ENCODE data around the gene COL13A1.
A peak's percentile ranks its signal among the peaks of the same experiment; 100 is the strongest.

COL13A1 gene

GRCh38 chr10:69944761-69945160, 143.1 kb downstream of the COL13A1 start:
- DNase-seq (ENCODE audit: low read depth) = no peak

- peak; percentile 38 for DNase-seq (ENCODE audit: low read depth)
Measured at GRCh38 chr10:69948261-69948660, 146.6 kb downstream of the COL13A1 start.

DNA sequence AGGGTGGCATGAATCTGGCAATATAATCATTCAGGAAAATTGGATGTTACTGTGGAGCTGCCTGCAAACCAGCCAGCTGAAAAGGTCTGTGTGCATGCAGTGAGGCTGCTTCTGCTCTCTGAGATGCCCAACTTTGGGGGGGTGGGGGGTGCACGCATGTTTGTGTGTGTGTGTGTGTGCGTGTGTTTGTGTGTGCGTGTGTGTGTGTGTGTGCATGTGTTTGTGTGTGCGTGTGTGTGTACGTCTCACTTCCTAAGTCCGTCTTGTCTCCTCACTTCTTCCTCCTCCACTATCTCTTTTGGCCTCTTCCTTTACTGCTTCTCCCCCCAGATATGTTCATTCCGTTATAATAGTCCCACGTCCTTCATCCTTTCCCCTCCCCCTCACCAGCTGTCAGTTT, 148.1 kb downstream of the COL13A1 start:
- no peak for DNase-seq (ENCODE audit: low read depth)

DNA sequence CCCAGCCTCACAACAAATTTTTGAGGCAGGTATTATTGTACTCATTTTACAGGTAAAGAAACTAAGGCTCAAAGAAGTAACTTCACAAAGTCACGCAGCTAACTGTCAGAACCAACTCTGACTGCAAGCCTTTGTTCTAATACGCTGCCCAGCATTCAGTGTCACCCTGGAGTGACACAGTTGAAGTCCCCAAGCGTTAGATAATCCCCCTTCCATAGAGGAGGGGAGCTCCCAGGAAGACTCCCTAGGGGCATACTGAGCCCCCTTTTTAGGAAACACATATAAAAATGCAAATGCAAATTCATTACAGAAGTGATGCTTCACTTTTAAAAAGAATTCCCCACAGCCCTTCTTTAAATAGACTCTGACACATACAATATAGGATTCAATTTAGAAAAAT, 150.0 kb downstream of the COL13A1 start:
- no peak for DNase-seq (ENCODE audit: low read depth)

- no peak for DNase-seq (ENCODE audit: low read depth)
Measured at GRCh38 chr10:69952069-69952800, 150.5 kb downstream of the COL13A1 start.

DNA sequence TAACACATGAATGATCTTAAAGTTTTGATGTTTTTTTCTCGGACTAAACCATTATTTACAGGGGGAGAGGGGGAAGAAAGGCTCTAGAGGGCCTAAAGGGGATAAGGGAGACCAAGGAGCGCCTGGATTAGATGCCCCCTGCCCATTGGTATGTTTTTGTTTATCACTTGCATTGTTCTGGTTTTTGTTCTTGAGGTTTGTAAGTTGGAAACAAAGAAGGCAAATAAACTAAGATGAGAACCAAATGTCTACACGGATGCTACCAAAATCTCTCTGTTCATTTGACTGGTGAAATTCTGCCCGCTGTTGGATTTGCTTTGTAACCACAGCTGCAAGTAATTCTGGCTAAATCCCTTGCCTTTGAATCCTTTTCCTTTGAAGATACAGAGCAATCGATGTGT, 151.1 kb downstream of the COL13A1 start:
- peak; percentile 80 for DNase-seq (ENCODE audit: low read depth)

GRCh38 chr10:69953851-69954250, 152.1 kb downstream of the COL13A1 start:
- no peak for DNase-seq (ENCODE audit: low read depth)

- DNase-seq (ENCODE audit: low read depth) = no peak
Measured at GRCh38 chr10:69955211-69955805, 153.6 kb downstream of the COL13A1 start.

DNA sequence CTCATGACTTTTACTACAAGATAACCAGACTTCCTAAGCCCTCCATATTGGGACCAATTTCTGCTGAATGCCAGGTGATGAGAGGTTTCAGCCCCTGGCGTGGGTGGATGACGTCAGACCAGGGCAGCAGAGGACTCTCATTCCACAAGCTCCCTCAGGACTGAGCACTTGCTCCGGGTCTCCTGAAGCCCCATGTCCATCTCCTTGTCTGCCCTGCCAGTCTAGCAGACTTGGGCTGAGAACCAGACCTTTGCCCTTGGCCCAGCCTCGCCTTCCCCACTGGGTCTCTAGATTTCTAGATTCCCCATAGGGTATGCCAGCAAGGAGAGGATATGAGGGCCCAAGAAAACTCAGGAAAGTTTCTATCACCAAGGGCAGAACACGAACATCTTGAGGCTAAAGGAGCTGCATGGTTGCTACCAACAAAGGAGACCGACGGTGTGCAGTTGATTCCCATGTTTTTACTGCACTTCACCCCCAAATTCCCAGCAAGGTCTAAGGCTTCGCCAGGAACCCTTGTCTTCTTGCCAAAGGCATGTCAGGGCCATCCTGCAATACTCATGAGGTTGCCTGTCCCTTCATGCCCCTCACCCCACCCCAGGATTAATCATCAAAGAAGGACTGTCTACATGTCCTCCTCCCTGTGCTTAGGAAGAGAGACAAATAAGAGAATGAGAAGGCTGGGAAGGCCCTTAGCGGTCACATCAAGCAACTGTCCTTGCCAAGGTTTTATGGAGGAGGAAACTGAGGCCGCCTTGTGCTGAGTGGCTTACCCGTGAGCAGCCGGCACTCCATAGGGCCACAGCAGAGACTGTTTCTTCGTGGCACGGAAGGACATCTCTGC, 154.4 kb downstream of the COL13A1 start:
- DNase-seq (ENCODE audit: low read depth) = no peak

GRCh38 chr10:69956741-69957230, 155.1 kb downstream of the COL13A1 start:
- DNase-seq (ENCODE audit: low read depth) = no peak

GRCh38 chr10:69957241-69957885, 155.7 kb downstream of the COL13A1 start:
- no peak for DNase-seq (ENCODE audit: low read depth)

DNA sequence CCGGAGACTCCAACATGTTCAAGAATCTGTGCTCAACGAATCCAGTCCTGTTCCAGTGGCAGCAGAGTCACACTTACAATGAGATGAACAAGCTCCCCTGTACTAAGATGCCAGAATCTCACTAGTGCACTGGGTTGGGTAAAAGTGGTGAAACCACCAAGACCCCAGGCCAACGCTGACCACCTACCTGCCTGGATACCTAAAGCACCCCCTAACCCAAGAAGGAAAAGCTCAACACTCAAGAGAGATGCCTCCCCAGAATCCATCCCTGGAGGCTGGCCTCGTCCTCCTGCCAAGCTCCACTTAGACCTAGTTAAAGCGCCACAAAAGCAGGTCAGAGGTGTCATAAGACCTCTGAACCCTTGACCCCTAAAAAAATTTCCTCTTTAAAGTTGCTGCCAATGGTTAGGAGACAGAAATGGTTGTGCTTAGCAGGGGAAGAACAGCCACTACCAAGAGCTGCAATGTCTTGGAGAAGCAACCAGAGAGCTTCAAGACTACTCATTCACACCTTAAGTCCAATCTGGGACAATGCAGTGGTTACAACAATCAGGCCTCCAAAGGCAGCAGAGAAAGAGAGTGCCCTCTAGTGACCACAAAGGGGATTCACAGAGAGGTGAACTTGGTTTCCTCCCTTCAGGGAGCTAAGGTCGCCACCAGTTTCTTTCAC, 156.3 kb downstream of the COL13A1 start:
- peak; percentile 53 for DNase-seq (ENCODE audit: low read depth)

GRCh38 chr10:69958556-69958902, 156.8 kb downstream of the COL13A1 start:
- no peak for DNase-seq (ENCODE audit: low read depth)

GRCh38 chr10:69959911-69960310, 158.2 kb downstream of the COL13A1 start:
- DNase-seq (ENCODE audit: low read depth) = no peak

GRCh38 chr10:69960606-69960987, 158.9 kb downstream of the COL13A1 start:
- DNase-seq (ENCODE audit: low read depth) = no peak

GRCh38 chr10:69960988-69961880, 159.5 kb downstream of the COL13A1 start:
- no peak for DNase-seq (ENCODE audit: low read depth)

- no peak for DNase-seq (ENCODE audit: low read depth)
Measured at GRCh38 chr10:69961881-69962745, 160.4 kb downstream of the COL13A1 start.

DNA sequence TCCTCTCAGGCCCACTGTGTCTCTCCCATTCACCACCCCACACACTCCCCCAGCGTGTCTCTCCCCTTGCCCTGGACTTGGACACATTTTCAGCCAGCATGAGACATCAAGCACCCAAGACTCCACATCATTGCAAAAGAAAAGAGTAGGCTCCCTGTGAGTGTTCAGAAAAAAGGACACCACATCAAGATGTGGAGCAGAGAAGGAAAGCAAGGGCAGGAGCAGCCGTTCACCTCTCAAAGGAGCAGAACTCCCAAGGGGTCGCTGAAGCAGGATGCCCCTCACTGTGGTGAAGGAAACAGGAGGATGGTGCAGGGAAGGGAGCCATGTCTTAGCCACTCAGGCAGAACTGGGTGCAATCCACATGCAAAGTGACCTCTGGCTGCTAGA, 161.0 kb downstream of the COL13A1 start:
- DNase-seq (ENCODE audit: low read depth) = no peak

DNA sequence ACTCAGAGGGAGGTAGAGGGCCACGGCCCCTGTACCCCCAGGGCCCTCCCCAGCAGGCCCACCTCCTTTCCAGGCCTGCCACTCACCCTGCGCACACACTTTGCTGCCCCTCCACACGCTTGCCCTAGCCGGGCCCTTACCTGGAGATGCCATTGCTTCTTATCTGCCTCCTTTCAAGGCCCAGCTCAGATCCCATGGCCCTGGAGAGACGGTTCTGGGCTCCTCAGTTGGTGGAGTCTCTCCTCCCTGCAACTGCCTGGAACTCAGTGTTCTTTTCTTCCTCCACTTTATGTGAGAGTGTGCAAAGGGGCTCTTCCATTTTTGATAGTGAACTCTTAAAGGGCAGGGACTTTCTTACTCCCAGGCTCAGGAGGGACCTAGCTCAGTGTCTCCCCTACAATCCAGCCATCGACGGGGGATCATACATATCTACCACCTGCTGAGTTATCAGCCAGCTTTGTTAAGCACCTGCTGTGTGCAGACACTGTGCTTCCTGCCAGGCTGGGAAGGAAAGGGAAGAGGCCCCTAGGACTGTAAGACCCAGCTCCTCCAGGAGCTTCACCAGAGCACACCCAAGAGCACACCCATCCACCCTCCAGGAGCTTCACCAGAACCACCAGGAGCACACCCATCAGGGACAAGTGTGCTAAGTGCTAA, 161.6 kb downstream of the COL13A1 start:
- DNase-seq (ENCODE audit: low read depth) = no peak
